Measurements from ENCODE around the gene DEAF1.

DNA sequence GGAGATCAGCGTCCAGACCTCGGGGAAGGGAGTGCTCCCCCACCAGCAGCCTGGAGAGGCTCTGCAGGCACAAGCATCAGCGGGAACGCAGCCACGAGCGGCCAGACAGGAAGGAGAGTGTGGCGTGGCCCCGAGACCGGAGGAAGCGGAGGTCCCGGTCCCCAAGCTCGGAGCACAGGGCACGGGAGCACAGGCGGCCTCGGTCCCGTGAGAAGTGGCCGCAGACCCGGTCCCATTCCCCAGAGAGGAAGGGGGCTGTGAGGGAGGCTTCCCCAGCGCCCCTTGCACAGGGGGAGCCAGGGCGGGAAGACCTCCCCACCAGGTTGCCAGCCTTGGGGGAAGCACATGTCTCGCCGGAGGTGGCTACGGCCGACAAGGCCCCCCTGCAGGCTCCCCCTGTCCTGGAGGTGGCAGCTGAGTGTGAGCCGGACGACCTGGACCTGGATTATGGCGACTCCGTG is 86.2 kb downstream of the DEAF1 start:
- TF ChIP-seq, protein P1, sequence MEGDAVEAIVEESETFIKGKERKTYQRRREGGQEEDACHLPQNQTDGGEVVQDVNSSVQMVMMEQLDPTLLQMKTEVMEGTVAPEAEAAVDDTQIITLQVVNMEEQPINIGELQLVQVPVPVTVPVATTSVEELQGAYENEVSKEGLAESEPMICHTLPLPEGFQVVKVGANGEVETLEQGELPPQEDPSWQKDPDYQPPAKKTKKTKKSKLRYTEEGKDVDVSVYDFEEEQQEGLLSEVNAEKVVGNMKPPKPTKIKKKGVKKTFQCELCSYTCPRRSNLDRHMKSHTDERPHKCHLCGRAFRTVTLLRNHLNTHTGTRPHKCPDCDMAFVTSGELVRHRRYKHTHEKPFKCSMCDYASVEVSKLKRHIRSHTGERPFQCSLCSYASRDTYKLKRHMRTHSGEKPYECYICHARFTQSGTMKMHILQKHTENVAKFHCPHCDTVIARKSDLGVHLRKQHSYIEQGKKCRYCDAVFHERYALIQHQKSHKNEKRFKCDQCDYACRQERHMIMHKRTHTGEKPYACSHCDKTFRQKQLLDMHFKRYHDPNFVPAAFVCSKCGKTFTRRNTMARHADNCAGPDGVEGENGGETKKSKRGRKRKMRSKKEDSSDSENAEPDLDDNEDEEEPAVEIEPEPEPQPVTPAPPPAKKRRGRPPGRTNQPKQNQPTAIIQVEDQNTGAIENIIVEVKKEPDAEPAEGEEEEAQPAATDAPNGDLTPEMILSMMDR (optimal IDR thresholded peaks at IDR 0.05 in 1 of 3, IDR thresholded peaks at IDR 0.05 in 1 of 3, conservative IDR thresholded peaks at IDR 0.05 in 1 of 3; ENCODE audit: extremely low read depth in 1 of 3, insufficient read depth in 2 of 3, low read length in 3 of 3): no peak
- no peak for TF ChIP-seq EZH2 (IDR thresholded peaks at IDR 0.05; ENCODE audit: low read length)

Data from keratinocyte (primary cell).